Measurements from ENCODE around the gene DDAH1. TPM values are rescaled to one million over a fixed set of nuclear protein-coding genes. Genes with fewer than 3 reads are reported as not detected.

The DDAH1 gene
- polyA plus RNA-seq, 12 donors: 34.1 to 108 (median 60.1) TPM

GRCh38 chr1:85398391-85399064 is 66.4 kb downstream of the DDAH1 start:
- DNase-seq: no peak

GRCh38 chr1:85397490-85398032 is 67.4 kb downstream of the DDAH1 start:
- DNase-seq: no peak

- DNase-seq: no peak
Measured at GRCh38 chr1:85396194-85396593, 68.8 kb downstream of the DDAH1 start.

- DNase-seq: no peak
Measured at GRCh38 chr1:85394130-85394529, 70.8 kb downstream of the DDAH1 start.

GRCh38 chr1:85393490-85393889 is 71.5 kb downstream of the DDAH1 start:
- no peak for DNase-seq

GRCh38 chr1:85388416-85388815 is 76.5 kb downstream of the DDAH1 start:
- DNase-seq: no peak

DNA sequence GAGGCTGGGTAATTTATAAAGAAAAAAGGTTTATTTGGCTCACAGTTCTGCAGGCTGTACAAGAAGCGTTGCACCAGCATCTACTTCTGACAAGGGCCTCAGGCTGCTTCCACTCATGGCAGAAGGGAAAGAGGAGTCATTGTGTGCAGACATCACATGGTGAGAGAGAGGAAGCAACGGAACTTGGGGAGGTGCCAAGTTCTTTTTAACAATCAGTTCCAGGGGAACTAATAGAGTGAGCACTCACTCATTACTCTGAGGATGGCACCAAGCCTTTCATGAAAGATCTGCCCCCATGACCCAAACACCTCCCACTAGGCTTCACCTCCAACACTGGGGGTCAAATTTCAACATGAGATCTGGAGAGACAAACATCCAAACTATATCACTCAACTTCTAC is 77.2 kb downstream of the DDAH1 start:
- DNase-seq: no peak

GRCh38 chr1:85386068-85386722 is 78.8 kb downstream of the DDAH1 start:
- no peak for DNase-seq

- DNase-seq: no peak
Measured at GRCh38 chr1:85379203-85380136, 85.5 kb downstream of the DDAH1 start.

GRCh38 chr1:85378534-85378933 is 86.4 kb downstream of the DDAH1 start:
- DNase-seq: no peak

GRCh38 chr1:85376356-85376755 is 88.6 kb downstream of the DDAH1 start:
- DNase-seq: no peak

DNA sequence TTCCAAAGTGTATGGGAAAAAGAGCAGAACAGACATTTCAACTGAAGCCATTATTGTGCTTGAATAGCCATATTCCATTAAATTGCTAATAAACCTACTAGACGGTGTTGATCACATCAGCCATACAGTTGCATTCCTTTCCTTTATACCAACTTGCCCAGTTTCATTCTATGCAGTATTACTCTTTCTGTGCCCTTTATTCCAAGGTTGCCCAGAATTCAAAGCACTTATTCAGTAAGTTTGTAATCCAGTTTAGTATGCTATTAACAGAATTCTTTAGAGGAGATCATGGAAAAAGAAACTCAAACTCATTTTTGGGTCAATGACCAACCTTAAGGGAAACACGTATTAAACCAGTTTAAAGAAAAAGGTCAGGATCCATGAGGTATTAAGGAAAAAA is 89.5 kb downstream of the DDAH1 start:
- no peak for DNase-seq

- no peak for DNase-seq
Measured at GRCh38 chr1:85374160-85374559, 90.8 kb downstream of the DDAH1 start.

DNA sequence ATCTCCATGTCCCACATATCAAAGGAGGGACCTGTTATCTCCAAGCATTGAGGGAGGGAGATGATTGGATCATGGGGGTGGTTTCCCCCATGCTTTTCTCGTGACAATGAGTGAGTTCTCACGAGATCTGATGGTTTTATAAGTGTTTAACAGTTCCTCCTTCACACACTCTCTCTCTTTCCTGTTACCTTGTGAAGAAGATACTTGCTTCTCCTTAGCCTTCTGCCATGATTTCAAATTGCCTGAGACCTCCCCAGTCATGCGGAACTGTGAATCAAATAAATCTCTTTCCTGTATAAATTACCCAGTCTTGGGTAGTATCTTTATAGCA is 91.6 kb downstream of the DDAH1 start:
- DNase-seq: no peak

- DNase-seq: no peak
Measured at GRCh38 chr1:85372683-85373377, 92.1 kb downstream of the DDAH1 start.

GRCh38 chr1:85371021-85371420 is 93.9 kb downstream of the DDAH1 start:
- no peak for DNase-seq

DNA sequence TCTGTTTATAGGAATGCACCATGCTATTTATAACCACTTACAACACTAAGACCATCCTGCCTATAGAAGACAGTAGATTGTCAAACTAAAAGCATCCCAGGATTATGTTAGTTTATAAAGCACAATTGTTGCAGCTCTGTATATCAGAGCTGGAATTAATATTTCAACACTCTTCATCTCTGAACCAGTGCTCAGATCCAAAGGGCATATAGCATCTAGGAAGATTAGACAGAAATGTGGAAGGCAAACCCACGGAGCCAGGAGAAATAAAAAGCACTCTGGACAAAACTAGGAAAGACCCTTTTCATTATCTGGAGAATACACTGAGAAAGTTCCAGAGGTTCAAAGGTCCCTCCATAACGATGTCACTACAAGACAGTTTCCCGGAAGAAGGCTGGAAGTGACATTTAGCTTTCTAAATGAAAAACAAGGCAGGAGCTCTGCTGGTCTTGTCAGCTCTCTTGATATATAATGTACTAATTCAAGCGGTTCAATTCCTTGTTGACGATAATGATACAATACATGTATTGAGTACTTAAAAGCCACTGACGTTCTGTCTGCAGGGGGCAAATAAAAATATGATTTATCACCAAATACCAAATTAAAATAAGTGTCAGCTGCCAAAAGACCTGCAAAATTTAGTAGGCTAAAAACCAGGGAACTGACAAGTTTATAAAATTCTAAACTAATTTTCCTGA is 96.7 kb downstream of the DDAH1 start:
- no peak for DNase-seq

- no peak for DNase-seq
Measured at GRCh38 chr1:85366391-85367170, 98.4 kb downstream of the DDAH1 start.

GRCh38 chr1:85365851-85366250 is 99.1 kb downstream of the DDAH1 start:
- no peak for DNase-seq

GRCh38 chr1:85363521-85363920 is 101.4 kb downstream of the DDAH1 start:
- DNase-seq: no peak
